Testis (tissue), 3 donors: ENCODE data around the gene ARID5B. TPM values are rescaled to one million over a fixed set of nuclear protein-coding genes. Genes with fewer than 3 reads are reported as not detected.

ENCODE experiments used
- DNase-seq: peaks from one replicate; pipeline ENCODE4 v3.0.0-alpha.2; 2019
- H3K27ac ChIP-seq, 2 donors: fragments of 200-600 bp; sonication (generic); one replicate each; pipeline ENCODE4 v1.5.1; 2019
- H3K27me3 ChIP-seq: fragments of 200-600 bp; sonication (generic); one replicate; pipeline ENCODE4 v1.5.1; 2019
- H3K36me3 ChIP-seq: fragments of 200-600 bp; sonication (generic); one replicate; pipeline ENCODE4 v1.5.1; 2017; ENCODE audit warnings: low read depth; ENCODE audit errors: missing control alignments
- H3K4me1 ChIP-seq: fragments of 200-600 bp; sonication (generic); one replicate; pipeline ENCODE4 v1.5.1; 2019
- H3K4me3 ChIP-seq, 2 donors: fragments of 200-600 bp; sonication (generic); one replicate each; pipeline ENCODE4 v1.5.1; 2017 to 2019
- H3K9me3 ChIP-seq: fragments of 200-600 bp; sonication (generic); one replicate; pipeline ENCODE4 v1.5.1; 2017
- CTCF ChIP-seq, 3 experiments: fragments of 450-650 bp in 2 of 3; fragments of 200-600 bp in 1 of 3; sonication (generic) in 1 of 3; IDR thresholded peaks; one replicate each; pipeline ENCODE4 v1.5.1; 2016 to 2019; ENCODE audit warnings: antibody characterized with exemption in 3 of 3, mild to moderate bottlenecking in 2 of 3, moderate library complexity in 1 of 3
- POLR2A ChIP-seq: fragments of 450-650 bp; IDR thresholded peaks from one replicate; pipeline ENCODE4 v1.6.1; 2017; ENCODE audit warnings: antibody characterized with exemption, mild to moderate bottlenecking, moderate library complexity
- WGBS, 2 donors: methylation state at CpG; one replicate each; pipeline ENCODE4 v1.1.5; 2018; 5-methylcytosine and 5-hydroxymethylcytosine counted together
- intact Hi-C: fragments of 100-400 bp; cut with DNase I; formaldehyde crosslinking; loops from one replicate; pipeline ENCODE4 v1.15.1; 2023; ENCODE audit warnings: low total_unique reads
- polyA plus RNA-seq: library from polyadenylated mRNA; stranded (reverse); fragments of 350-450 nt; fragmentation: Illumina TruSeq; extraction: RNeasy Lipid Tissue Mini Kit (QIAGEN cat#74804); gene quantifications from one replicate; pipeline ENCODE4 v1.2.3, GENCODE V29; 2014; ENCODE audit warnings: low read depth, low replicate concordance; ENCODE audit not compliant: insufficient read depth
- total RNA-seq, 2 donors: library from RNA; depleted of rRNA; stranded (reverse); fragments of >200 nt; gene quantifications; one replicate each; pipeline ENCODE4 v1.2.3, GENCODE V29; 2016

Gene ARID5B
- total and polyA plus RNA-seq, 3 donors from 2014 or later: 14.3 to 73.6 (median 52.1) TPM

GRCh38 chr10:62067560-62067959 is 166.1 kb downstream of the ARID5B start:
- H3K4me1 ChIP-seq: peaks cover 13% of the 10 kb centered on the region
- intact Hi-C loops: no loop called here
- no peak for TF ChIP-seq POLR2A
- no peak for TF ChIP-seq CTCF (IDR thresholded peaks at IDR 0.05)
- H3K27me3 ChIP-seq: no peaks in the 10 kb centered on the region
- H3K4me3 ChIP-seq: no peak overlapping the region
- WGBS, 2 donors: 83 to 100% methylated on average over 1 of the region's 1 CpG
- H3K27ac ChIP-seq: no peak overlapping the region
- H3K9me3 ChIP-seq: no peaks in the 10 kb centered on the region
- no peaks in the 10 kb centered on the region for H3K36me3 ChIP-seq
- no peak for DNase-seq

- intact Hi-C loops: no loop called here
- H3K4me3 ChIP-seq: no peak overlapping the region
- TF ChIP-seq CTCF (IDR thresholded peaks at IDR 0.05) (no peak), POLR2A (no peak)
- H3K36me3 ChIP-seq: no peaks in the 10 kb centered on the region
- no peaks in the 10 kb centered on the region for H3K9me3 ChIP-seq
- no peaks in the 10 kb centered on the region for H3K27me3 ChIP-seq
- 92 to 94% methylated on average over 7 of the region's 7 CpGs for WGBS, 2 donors
- H3K27ac ChIP-seq: peak overlapping the region in 1 of 2 donors; percentile 85
- H3K4me1 ChIP-seq: peaks cover 22% of the 10 kb centered on the region
- no peak for DNase-seq
These were observed 167.0 kb downstream of the ARID5B start for GRCh38 chr10:62068464-62068863.

GRCh38 chr10:62069452-62070178 is 168.1 kb downstream of the ARID5B start:
- intact Hi-C loops: no loop called here
- H3K27me3 ChIP-seq: no peaks in the 10 kb centered on the region
- H3K27ac ChIP-seq: peak overlapping the region; percentile 78 to 85
- 70 to 78% methylated on average over 8 of the region's 8 CpGs for whole genome bisulfite sequencing, 2 donors
- TF ChIP-seq POLR2A: no peak
- no peak for TF ChIP-seq CTCF (IDR thresholded peaks at IDR 0.05)
- peaks cover 28% of the 10 kb centered on the region for H3K4me1 ChIP-seq
- H3K9me3 ChIP-seq: no peaks in the 10 kb centered on the region
- no peak overlapping the region for H3K4me3 ChIP-seq
- no peak for DNase-seq
- H3K36me3 ChIP-seq: no peaks in the 10 kb centered on the region

- Histone ChIP-seq H3K9me3 (no peaks in the 10 kb centered on the region), H3K36me3 (no peaks in the 10 kb centered on the region), H3K4me3 (no peak overlapping the region), H3K27ac (peak overlapping the region in 1 of 2 donors; percentile 37), H3K4me1 (peaks cover 33% of the 10 kb centered on the region), H3K27me3 (no peaks in the 10 kb centered on the region)
- TF ChIP-seq POLR2A: no peak
- no peak for TF ChIP-seq CTCF (IDR thresholded peaks at IDR 0.05)
- intact Hi-C loops: no loop called here
- WGBS, 2 donors: 82 to 91% methylated on average over 6 of the region's 6 CpGs
- no peak for DNase-seq
These were observed 170.4 kb downstream of the ARID5B start for GRCh38 chr10:62071846-62072281.

GRCh38 chr10:62072901-62073300 is 171.4 kb downstream of the ARID5B start:
- no peak for TF ChIP-seq CTCF (IDR thresholded peaks at IDR 0.05)
- no peak for TF ChIP-seq POLR2A
- WGBS, 2 donors: 46 to 61% methylated on average over 2 of the region's 2 CpGs
- Histone ChIP-seq H3K9me3 (no peaks in the 10 kb centered on the region), H3K4me3 (no peak overlapping the region), H3K27ac (peak overlapping the region in 1 of 2 donors; percentile 37), H3K4me1 (peaks cover 42% of the 10 kb centered on the region), H3K27me3 (no peaks in the 10 kb centered on the region), H3K36me3 (no peaks in the 10 kb centered on the region)
- intact Hi-C loops: no loop called here
- DNase-seq: no peak
